NCI-H446 (cell line): ENCODE measurements around the gene ITCH.
"Not testable (repeated sequence)": the region's sequence is repeated elsewhere in the genome, so short reads cannot be mapped to it uniquely, and the experiment has no call there.

Experiments used
- DNase-seq, 2 experiments: peaks; one replicate each; lab custom pipeline; 2025; lab: John Stamatoyannopoulos, UW

ITCH gene

DNA sequence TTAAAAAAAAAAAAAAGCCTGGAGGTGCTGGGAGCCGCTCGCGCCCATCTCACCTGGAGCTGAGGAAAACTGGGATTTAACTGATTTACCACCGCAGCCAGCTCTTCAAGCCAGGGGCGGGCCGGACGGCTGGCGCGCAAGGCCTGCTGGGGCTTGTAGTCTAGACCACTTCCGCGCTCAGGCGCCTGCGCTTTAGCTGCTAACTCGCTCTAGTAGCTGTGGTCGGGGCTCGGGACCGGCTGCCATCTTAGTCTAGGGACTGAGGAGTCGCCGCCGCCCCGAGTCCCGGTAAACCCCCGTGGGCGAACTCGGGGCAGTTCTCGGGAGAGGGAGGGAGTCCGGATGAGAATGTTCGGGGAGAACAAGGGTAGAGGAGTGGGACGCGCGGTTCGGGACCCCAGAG lies at the start of gene ITCH:
ITCH (plus strand) TSS at position 212 of the 403 bp plus-strand sequence. CDS start 30,539 bp downstream, outside the sequence.
- peak; percentile 95 to 96 for DNase-seq

DNA sequence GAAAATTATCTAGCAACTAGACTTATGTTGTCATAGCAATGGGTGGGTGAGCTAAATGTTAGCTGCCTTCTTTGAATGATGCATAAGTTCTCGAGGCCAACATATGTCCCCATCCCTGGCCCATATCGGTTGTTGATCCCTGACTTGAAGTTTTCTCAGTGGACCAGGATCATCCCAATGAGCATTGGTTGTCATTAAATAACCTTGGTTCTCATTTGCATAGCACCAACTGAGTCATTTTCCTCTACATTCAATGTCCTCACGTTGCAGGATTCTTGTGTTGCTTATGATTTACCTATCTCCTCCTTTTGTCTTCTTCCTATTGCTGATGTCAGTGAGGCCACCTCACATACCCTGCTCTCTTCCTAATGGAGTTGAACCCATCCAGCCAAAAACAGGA lies 47.8 kb upstream of the ITCH start:
- no peak for DNase-seq

- no peak for DNase-seq
These were observed 46.8 kb upstream of the ITCH start for GRCh38 chr20:34316196-34316814.

GRCh38 chr20:34318609-34319443 lies 44.2 kb upstream of the ITCH start:
- no peak for DNase-seq

GRCh38 chr20:34320861-34321260 lies 42.2 kb upstream of the ITCH start:
- no peak for DNase-seq

GRCh38 chr20:34322267-34323105 lies 40.6 kb upstream of the ITCH start:
- no peak for DNase-seq

GRCh38 chr20:34324541-34324940 lies 38.5 kb upstream of the ITCH start:
- DNase-seq: no peak

DNA sequence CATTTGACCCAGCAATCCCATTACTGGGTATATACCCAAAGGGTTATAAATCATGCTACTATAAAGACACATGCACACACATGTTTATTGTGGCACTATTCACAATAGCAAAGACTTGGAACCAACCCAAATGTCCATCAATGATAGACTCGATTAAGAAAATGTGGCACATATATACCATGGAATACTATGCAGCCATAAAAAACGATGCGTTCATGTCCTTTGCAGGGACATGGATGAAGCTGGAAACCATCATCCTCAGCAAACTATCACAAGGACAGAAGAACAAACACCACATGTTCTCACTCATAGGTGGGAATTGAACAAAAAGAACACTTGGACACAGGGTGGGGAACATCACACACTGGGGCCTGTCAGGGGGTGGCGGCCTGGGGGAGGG lies 34.9 kb upstream of the ITCH start:
- DNase-seq: not testable (repeated sequence)

DNA sequence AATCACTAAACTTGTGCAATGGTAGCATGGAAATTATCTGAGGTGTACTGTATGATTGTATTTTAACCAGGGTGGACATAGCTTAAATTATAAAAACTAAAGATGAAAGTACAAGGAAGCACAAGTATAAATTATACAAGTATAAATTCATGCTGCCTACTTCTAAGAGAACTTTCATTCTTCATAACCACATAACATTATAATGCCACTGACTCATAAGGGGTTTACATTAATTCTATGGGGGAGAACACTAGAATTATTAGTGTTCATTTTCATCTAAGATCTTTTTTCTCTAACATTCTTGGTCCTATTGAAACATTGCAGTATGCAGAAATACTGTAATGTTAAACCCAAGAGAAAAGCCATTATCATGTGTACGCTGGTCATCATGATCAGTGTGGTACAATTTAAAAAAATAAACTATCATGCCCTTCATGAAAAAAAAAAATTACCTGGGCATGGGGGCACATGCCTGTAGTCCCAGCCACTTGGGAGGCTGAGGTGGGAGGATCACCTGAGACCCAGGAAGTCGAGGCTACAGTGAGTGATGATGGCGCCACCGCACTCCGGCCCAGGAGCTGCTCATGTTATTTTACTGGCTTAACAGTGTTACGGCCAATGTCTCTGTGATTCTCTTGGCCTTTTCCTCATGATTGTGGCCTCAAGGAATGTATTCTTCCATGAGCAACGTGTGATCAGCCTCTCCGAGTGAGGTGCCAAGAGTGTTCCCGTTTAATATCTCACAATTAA lies 34.0 kb upstream of the ITCH start:
- no peak for DNase-seq

- DNase-seq: not testable (repeated sequence)
These were observed 32.1 kb upstream of the ITCH start for GRCh38 chr20:34330861-34331544.

DNA sequence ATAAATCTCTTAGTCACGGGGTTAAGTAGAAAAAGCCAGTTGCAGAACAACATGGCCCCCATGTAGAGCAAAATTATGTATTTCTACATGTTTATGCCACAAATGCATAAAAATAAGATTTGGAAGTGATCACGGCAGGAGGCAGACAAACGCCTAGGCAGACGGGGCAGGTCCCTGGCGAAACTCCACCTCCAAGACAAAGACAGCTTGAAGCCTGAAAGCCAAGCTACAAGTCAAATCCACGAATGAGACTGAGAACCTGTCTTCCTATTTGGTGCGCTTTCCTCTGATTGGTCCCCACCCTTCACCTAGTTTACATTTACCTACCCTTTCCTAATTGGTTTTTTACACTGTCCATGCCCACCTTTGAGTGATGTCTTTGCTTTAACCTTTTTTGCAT lies 31.2 kb upstream of the ITCH start:
- no peak for DNase-seq

GRCh38 chr20:34332262-34332920 lies 30.7 kb upstream of the ITCH start:
- no peak for DNase-seq

GRCh38 chr20:34333786-34334185 lies 29.3 kb upstream of the ITCH start:
- DNase-seq: no peak

- DNase-seq: no peak
These were observed 28.2 kb upstream of the ITCH start for GRCh38 chr20:34334654-34335407.

DNA sequence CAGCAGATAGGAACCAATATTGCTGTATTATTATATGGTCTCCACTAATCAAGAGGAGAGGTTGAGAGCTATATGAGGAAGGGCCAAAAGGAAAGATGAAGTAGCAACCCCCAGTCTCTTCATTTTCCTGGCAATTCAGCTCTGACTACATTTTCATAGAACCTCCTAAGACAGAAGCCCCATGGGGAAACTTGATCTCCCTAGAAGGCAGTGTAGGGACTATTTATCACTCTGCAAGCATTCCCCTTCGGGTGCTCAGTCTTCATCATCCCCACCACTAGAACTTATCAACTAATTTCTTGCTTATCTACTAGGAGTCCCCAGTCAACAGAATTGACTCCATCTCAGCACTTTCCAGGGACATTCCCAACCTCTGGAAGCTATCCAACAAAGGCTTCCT lies 25.5 kb upstream of the ITCH start:
- no peak for DNase-seq

DNA sequence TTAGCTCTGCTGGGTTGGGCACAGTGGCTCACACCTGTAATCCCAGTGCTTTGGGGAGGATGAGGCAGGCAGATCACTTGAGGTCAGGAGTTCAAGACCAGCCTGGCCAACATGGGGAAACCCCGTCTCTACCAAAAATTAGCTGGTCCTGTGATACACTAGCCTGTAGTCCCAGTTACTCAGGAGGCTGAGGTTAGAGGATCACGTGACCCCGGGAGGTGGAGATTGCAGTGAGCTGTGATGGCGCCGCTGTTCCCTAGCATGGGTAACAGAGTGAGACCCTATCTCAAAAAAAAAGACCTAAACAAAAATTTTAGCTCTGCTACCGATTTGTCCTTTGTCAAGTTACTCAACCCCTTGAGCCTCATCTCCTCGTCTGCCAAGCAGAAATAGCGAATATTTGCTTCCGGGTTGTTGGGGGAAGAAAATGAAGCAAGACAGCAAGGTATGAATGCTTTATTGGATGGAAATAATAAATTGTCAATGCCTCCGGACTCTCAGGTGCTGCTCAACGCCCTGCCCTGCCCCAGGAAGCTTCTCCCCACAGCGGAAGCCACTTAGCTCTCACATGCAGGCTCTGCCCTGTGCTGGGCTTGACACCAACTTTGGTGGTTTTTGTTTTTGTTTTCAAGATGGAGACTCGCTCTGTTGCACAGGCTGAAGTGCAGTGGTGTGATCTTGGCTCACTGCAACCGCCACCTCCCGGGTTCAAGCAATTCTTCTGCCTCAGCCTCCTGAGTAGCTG lies 24.9 kb upstream of the ITCH start:
- DNase-seq: no peak

DNA sequence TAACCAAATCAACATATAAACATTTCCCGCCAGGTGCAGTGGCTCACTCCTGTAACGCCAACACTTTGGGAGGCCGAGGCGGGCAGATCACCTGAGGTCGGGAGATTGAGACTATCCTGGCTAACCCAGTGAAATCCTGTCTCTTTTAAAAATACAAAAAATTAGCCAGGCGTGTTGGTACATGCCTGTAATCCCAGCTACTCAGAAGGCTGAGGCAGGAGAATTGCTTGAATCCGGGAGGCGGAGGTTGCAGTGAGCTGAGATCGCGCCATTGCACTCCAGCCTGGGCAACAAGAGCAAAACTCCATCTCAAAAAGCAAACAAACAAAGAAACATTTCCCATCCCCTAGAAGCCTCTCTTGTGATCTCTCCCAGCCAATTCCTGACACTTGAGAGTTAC lies 22.3 kb upstream of the ITCH start:
- not testable (repeated sequence) for DNase-seq

DNA sequence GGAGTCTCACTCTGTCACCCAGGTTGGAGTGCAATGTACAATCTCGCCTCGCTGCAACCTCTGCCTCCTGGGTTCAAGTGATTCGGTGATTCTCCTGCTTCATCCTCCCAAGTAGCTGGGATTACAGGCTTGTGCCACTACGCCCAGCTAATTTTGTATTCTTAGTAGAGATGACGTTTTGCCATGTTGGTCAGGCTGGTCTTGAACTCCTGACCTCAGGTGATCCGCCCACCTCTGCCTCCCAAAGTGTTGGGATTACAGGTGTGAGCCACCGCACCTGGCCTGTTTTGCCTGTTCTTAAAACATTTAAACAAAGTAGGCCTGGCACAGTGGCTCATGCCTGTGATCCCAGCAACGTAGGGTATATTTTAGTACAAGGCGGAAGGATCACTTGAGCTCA lies 21.9 kb upstream of the ITCH start:
- DNase-seq: not testable (repeated sequence)
